NCI-H2107 treated with DMSO at 0.1 percent for 48 hours (cell line): ENCODE data around the gene PDE1A.
"Not testable (repeated sequence)": the region's sequence is repeated elsewhere in the genome, so short reads cannot be mapped to it uniquely, and the experiment has no call there.

ENCODE experiments used
- DNase-seq: peaks from one replicate; lab custom pipeline; 2025; ENCODE audit not compliant: unreplicated experiment; lab: John Stamatoyannopoulos, UW

Gene PDE1A

GRCh38 chr2:182410120-182410519 lies 16.7 kb downstream of the PDE1A start:
- DNase-seq = no peak

- DNase-seq = no peak
These were observed 20.6 kb downstream of the PDE1A start for GRCh38 chr2:182406221-182406620.

GRCh38 chr2:182404975-182405561 lies 21.8 kb downstream of the PDE1A start:
- DNase-seq = no peak

GRCh38 chr2:182404092-182404491 lies 22.7 kb downstream of the PDE1A start:
- DNase-seq = no peak

- no peak for DNase-seq
These were observed 33.5 kb downstream of the PDE1A start for GRCh38 chr2:182393270-182393760.

- no peak for DNase-seq
These were observed 35.4 kb downstream of the PDE1A start for GRCh38 chr2:182391443-182391842.

GRCh38 chr2:182386267-182386880 lies 40.5 kb downstream of the PDE1A start:
- DNase-seq = not testable (repeated sequence)

GRCh38 chr2:182384860-182385259 lies 42.0 kb downstream of the PDE1A start:
- DNase-seq = no peak

- DNase-seq = no peak
These were observed 45.6 kb downstream of the PDE1A start for GRCh38 chr2:182381225-182381624.

- DNase-seq = no peak
These were observed 47.6 kb downstream of the PDE1A start for GRCh38 chr2:182379241-182379640.

- no peak for DNase-seq
These were observed 48.1 kb downstream of the PDE1A start for GRCh38 chr2:182378759-182379158.

GRCh38 chr2:182377467-182377866 lies 49.4 kb downstream of the PDE1A start:
- no peak for DNase-seq

GRCh38 chr2:182375862-182376261 lies 51.0 kb downstream of the PDE1A start:
- DNase-seq = no peak

GRCh38 chr2:182372661-182373060 lies 54.2 kb downstream of the PDE1A start:
- no peak for DNase-seq

GRCh38 chr2:182368996-182369395 lies 57.8 kb downstream of the PDE1A start:
- DNase-seq = no peak

GRCh38 chr2:182368446-182368845 lies 58.4 kb downstream of the PDE1A start:
- no peak for DNase-seq

GRCh38 chr2:182367401-182367800 lies 59.4 kb downstream of the PDE1A start:
- DNase-seq = no peak

GRCh38 chr2:182366628-182367027 lies 60.2 kb downstream of the PDE1A start:
- DNase-seq = peak; percentile 2

GRCh38 chr2:182365855-182366254 lies 61.0 kb downstream of the PDE1A start:
- DNase-seq = no peak

GRCh38 chr2:182361477-182361876 lies 65.4 kb downstream of the PDE1A start:
- no peak for DNase-seq

GRCh38 chr2:182360663-182361260 lies 66.1 kb downstream of the PDE1A start:
- DNase-seq = no peak

GRCh38 chr2:182359990-182360662 lies 66.7 kb downstream of the PDE1A start:
- DNase-seq = no peak
